Measurements from ENCODE around the gene RPS3. TPM values are rescaled to one million over a fixed set of nuclear protein-coding genes. Genes with fewer than 3 reads are reported as not detected.

The RPS3 gene
- total RNA-seq, 1 experiment from 2014 or later, result 2,875 TPM

- no peak for DNase-seq (ENCODE audit: low spot score)
- no peak for TF ChIP-seq EZH2 (IDR thresholded peaks at IDR 0.05; ENCODE audit: borderline replicate concordance, low read depth, low read length, poor library complexity, severe bottlenecking)
- TF ChIP-seq, protein P1, sequence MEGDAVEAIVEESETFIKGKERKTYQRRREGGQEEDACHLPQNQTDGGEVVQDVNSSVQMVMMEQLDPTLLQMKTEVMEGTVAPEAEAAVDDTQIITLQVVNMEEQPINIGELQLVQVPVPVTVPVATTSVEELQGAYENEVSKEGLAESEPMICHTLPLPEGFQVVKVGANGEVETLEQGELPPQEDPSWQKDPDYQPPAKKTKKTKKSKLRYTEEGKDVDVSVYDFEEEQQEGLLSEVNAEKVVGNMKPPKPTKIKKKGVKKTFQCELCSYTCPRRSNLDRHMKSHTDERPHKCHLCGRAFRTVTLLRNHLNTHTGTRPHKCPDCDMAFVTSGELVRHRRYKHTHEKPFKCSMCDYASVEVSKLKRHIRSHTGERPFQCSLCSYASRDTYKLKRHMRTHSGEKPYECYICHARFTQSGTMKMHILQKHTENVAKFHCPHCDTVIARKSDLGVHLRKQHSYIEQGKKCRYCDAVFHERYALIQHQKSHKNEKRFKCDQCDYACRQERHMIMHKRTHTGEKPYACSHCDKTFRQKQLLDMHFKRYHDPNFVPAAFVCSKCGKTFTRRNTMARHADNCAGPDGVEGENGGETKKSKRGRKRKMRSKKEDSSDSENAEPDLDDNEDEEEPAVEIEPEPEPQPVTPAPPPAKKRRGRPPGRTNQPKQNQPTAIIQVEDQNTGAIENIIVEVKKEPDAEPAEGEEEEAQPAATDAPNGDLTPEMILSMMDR (conservative IDR thresholded peaks at IDR 0.05; ENCODE audit: low read depth, low read length), result peak; percentile 41; the same call in 1 of the 2 replicates
- H3K9me3 ChIP-seq (ENCODE audit: low read depth, low read length, poor library complexity, severe bottlenecking), result peaks cover 6% of the 10 kb centered on the region
- ChIA-PET CTCF (no interaction called here), POLR2A (ENCODE audit: low non-redundant PET) (interaction anchor here (0.5 kb wide), 1 partner anchor 19 kb away, joined by 4 read pairs; no protein-coding TSS in a partner anchor)
- H3K4me1 ChIP-seq (ENCODE audit: insufficient read depth, low read length, poor library complexity, severe bottlenecking), result peaks cover 15% of the 10 kb centered on the region
- peaks cover 9% of the 10 kb centered on the region for H3K36me3 ChIP-seq (ENCODE audit: insufficient read depth, low read length, poor library complexity, severe bottlenecking)
- H3K27ac ChIP-seq (ENCODE audit: low read depth, low read length, poor library complexity, severe bottlenecking), result no peak overlapping the region
- intact Hi-C loops (cut with micrococcal nuclease; ENCODE audit: unreplicated experiment), result no loop called here
- no TSS peak for BruUV-seq (replicated peaks)
- H3K4me3 ChIP-seq (ENCODE audit: low read depth, low read length, poor library complexity, severe bottlenecking), result no peak overlapping the region
- H3K27me3 ChIP-seq (replicated peaks; ENCODE audit: insufficient read depth, low read depth, low read length, poor library complexity), result peaks cover 15% of the 10 kb centered on the region
Observed at GRCh38 chr11:75425422-75425821, 26.1 kb downstream of the RPS3 start.

GRCh38 chr11:75426720-75427086 is 27.4 kb downstream of the RPS3 start:
- H3K4me3 ChIP-seq (ENCODE audit: low read depth, low read length, poor library complexity, severe bottlenecking), result no peak overlapping the region
- peaks cover 28% of the 10 kb centered on the region for H3K27me3 ChIP-seq (replicated peaks; ENCODE audit: insufficient read depth, low read depth, low read length, poor library complexity)
- no peak for DNase-seq (ENCODE audit: low spot score)
- ChIA-PET CTCF (no interaction called here), POLR2A (ENCODE audit: low non-redundant PET) (no interaction called here)
- no peak for TF ChIP-seq EZH2 (IDR thresholded peaks at IDR 0.05; ENCODE audit: borderline replicate concordance, low read depth, low read length, poor library complexity, severe bottlenecking)
- TF ChIP-seq, protein P1 (conservative IDR thresholded peaks at IDR 0.05; ENCODE audit: low read depth, low read length), result no peak
- peaks cover 6% of the 10 kb centered on the region for H3K9me3 ChIP-seq (ENCODE audit: low read depth, low read length, poor library complexity, severe bottlenecking)
- no TSS peak for BruUV-seq (replicated peaks)
- no peak overlapping the region for H3K27ac ChIP-seq (ENCODE audit: low read depth, low read length, poor library complexity, severe bottlenecking)
- peaks cover 9% of the 10 kb centered on the region for H3K36me3 ChIP-seq (ENCODE audit: insufficient read depth, low read length, poor library complexity, severe bottlenecking)
- H3K4me1 ChIP-seq (ENCODE audit: insufficient read depth, low read length, poor library complexity, severe bottlenecking), result peaks cover 15% of the 10 kb centered on the region
- intact Hi-C loops (cut with micrococcal nuclease; ENCODE audit: unreplicated experiment), result no loop called here

GRCh38 chr11:75427181-75427580 is 27.9 kb downstream of the RPS3 start:
- BruUV-seq (replicated peaks), result no TSS peak
- Histone ChIP-seq H3K27ac (ENCODE audit: low read depth, low read length, poor library complexity, severe bottlenecking) (no peak overlapping the region), H3K27me3 (replicated peaks; ENCODE audit: insufficient read depth, low read depth, low read length, poor library complexity) (peaks cover 33% of the 10 kb centered on the region), H3K4me1 (ENCODE audit: insufficient read depth, low read length, poor library complexity, severe bottlenecking) (peaks cover 15% of the 10 kb centered on the region), H3K36me3 (ENCODE audit: insufficient read depth, low read length, poor library complexity, severe bottlenecking) (peaks cover 8% of the 10 kb centered on the region), H3K4me3 (ENCODE audit: low read depth, low read length, poor library complexity, severe bottlenecking) (no peak overlapping the region), H3K9me3 (ENCODE audit: low read depth, low read length, poor library complexity, severe bottlenecking) (peaks cover 6% of the 10 kb centered on the region)
- DNase-seq (ENCODE audit: low spot score), result no peak
- POLR2A ChIA-PET (ENCODE audit: low non-redundant PET), result no interaction called here
- CTCF ChIA-PET, result no interaction called here
- intact Hi-C loops (cut with micrococcal nuclease; ENCODE audit: unreplicated experiment), result no loop called here
- TF ChIP-seq, protein P1 (conservative IDR thresholded peaks at IDR 0.05; ENCODE audit: low read depth, low read length), result no peak
- TF ChIP-seq EZH2 (IDR thresholded peaks at IDR 0.05; ENCODE audit: borderline replicate concordance, low read depth, low read length, poor library complexity, severe bottlenecking), result no peak
